D721Med (cell line): Measurements from ENCODE around the gene KLK15.
A peak's percentile ranks its signal among the peaks of the same experiment; 100 is the strongest.
"Not testable (repeated sequence)": the region's sequence is repeated elsewhere in the genome, so short reads cannot be mapped to it uniquely, and the experiment has no call there.

Source experiments
- DNase-seq: peaks from one replicate; pipeline ENCODE4 v3.0.0; 2011; ENCODE audit warnings: low spot score; ENCODE audit not compliant: insufficient read length
- FAIRE-seq: peaks from 2 replicates; lab custom pipeline; 2011; peaks lifted over from hg19 to GRCh38; lab: Jason Lieb, UNC
- CTCF ChIP-seq: IDR thresholded peaks from 2 replicates; pipeline ENCODE4 v1.5.1; 2012; ENCODE audit warnings: mild to moderate bottlenecking, control low read depth; ENCODE audit not compliant: insufficient read depth; ENCODE audit errors: missing control alignments

The KLK15 gene

DNA sequence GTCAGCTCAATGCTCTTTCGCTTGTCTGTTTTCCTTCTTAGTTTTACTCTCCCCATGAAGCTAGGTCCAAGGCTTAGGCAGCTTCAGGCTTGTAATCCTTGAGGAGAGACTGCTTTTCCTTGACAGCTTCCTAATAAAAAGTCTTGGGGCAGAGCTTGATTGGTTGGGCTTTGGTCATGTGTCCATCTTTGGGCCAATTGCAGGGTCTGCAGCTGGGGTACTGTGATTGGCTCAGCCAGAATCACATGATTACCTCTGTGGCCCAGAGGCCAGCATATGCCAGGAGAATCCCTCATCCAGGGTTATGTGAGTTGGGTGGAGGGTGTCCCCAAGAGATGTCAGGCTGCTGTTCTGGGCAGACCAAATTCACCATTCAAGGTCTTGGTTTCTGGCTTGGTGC, 17.9 kb downstream of the KLK15 start:
- no peak for FAIRE-seq

GRCh38 chr19:50814883-50815282, 18.5 kb downstream of the KLK15 start:
- FAIRE-seq (no peak), DNase-seq (no peak)
- TF ChIP-seq CTCF, result no peak

More for the DNA sequence above, 17.9 kb downstream of the KLK15 start:
- TF ChIP-seq CTCF, result no peak
- no peak for DNase-seq

DNA sequence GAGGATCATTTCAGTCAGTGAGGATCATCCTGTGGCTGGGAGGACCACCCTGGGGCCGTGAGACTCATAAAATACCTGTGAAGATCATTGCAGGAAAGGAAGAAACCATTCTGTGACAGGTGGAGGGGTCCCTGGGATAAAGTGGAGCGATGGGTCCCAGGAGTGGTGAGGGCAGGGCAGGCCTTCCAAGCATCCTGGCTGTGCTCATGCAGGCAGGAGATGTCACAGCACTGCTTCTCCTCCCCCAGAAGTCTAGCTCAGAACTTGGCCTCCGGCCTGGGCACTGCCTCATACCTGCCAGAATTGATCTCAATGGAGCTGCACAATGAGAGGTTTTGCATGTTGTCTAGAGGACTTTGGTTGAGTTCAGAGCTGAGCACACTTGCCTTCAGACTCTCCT, 20.9 kb downstream of the KLK15 start:
- FAIRE-seq (no peak), DNase-seq (no peak)
- TF ChIP-seq CTCF, result no peak

- not testable (repeated sequence) for FAIRE-seq, DNase-seq
These were observed 21.6 kb downstream of the KLK15 start for GRCh38 chr19:50811622-50812238.

- DNase-seq (no peak), FAIRE-seq (no peak)
- no peak for TF ChIP-seq CTCF
These were observed 24.5 kb downstream of the KLK15 start for GRCh38 chr19:50808856-50809255.

DNA sequence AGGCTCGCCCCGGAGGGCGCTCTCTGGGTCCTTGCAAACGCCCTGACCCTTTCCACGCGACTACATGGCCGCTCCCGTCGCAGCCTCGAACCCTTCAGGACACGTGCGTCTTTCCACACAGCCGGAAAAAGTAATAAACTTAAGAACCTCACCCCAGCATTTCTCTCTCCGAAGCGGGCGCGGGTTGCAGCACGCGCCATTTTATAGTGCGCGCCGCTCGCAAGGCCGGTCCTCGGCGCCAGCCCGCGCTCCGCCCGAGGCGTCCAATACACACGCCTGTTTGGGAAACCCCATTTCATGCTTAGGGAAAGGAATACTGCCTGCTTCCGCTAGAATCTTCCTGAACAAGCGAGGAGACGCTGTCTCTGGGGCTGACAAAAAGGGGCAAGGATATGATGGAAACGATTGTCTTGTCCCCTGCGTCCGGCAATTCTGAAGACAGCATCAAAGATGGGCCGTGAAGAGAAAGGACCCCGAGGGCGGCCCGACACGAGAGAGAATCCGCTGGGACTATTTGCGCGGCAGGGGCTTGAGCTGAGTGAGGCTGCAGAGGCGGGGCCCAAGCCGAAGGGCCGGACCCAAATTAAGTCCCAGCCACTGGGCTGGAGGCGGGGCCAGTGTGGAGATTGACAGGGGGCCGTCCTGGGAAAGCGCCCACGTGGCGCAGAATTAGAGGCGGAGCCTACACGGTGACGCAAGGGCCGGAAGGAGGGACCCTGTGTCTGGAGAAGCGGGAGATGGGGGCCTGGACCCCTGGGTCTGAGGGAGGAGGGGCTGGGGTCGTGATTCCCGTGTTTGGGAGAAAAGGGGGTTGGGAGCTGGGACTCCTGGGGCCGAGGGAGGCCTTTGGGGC, 28.7 kb downstream of the KLK15 start:
- DNase-seq, result peak; percentile 97
- no peak for TF ChIP-seq CTCF
- no peak for FAIRE-seq

GRCh38 chr19:50803633-50804419, 29.5 kb downstream of the KLK15 start:
- FAIRE-seq (no peak), DNase-seq (no peak)
- no peak for TF ChIP-seq CTCF
